Osteocyte (in vitro differentiated cells): ENCODE data around the gene SLC27A1. TPM values are rescaled to one million over a fixed set of nuclear protein-coding genes. Genes with fewer than 3 reads are reported as not detected.

Experiments
- DNase-seq: peaks from one replicate; pipeline ENCODE4 v3.0.0; 2021; ENCODE audit warnings: mixed read lengths; ENCODE audit not compliant: unreplicated experiment; ENCODE audit errors: extremely low spot score
- H3K27ac Mint-ChIP-seq: one replicate; pipeline ENCODE4 v1.8.0; 2021; ENCODE audit warnings: mild to moderate bottlenecking, mixed read lengths; ENCODE audit not compliant: unreplicated experiment
- H3K27me3 Mint-ChIP-seq: one replicate; pipeline ENCODE4 v1.8.0; 2021; ENCODE audit warnings: mixed read lengths; ENCODE audit not compliant: unreplicated experiment
- H3K36me3 Mint-ChIP-seq: one replicate; pipeline ENCODE4 v1.8.0; 2021; ENCODE audit warnings: mixed read lengths; ENCODE audit not compliant: unreplicated experiment
- H3K4me1 Mint-ChIP-seq: one replicate; pipeline ENCODE4 v1.8.0; 2021; ENCODE audit warnings: mixed read lengths; ENCODE audit not compliant: unreplicated experiment
- H3K4me3 Mint-ChIP-seq: one replicate; pipeline ENCODE4 v1.8.0; 2021; ENCODE audit warnings: mild to moderate bottlenecking, moderate library complexity, mixed read lengths; ENCODE audit not compliant: unreplicated experiment
- H3K9me3 Mint-ChIP-seq: one replicate; pipeline ENCODE4 v1.8.0; 2021; ENCODE audit warnings: mixed read lengths; ENCODE audit not compliant: unreplicated experiment
- CTCF ChIP-seq: fragments of 200-600 bp; sonication (generic); IDR thresholded peaks from 2 replicates; pipeline ENCODE4 v1.5.0; 2021; ENCODE audit warnings: antibody characterized with exemption, mild to moderate bottlenecking, moderate library complexity
- total RNA-seq: library from RNA; stranded (reverse); gene quantifications from 2 replicates; pipeline ENCODE4 v1.2.1, GENCODE V29; 2021

Gene SLC27A1
- total RNA-seq, 1 donor from 2014 or later = 12.5 TPM

DNA sequence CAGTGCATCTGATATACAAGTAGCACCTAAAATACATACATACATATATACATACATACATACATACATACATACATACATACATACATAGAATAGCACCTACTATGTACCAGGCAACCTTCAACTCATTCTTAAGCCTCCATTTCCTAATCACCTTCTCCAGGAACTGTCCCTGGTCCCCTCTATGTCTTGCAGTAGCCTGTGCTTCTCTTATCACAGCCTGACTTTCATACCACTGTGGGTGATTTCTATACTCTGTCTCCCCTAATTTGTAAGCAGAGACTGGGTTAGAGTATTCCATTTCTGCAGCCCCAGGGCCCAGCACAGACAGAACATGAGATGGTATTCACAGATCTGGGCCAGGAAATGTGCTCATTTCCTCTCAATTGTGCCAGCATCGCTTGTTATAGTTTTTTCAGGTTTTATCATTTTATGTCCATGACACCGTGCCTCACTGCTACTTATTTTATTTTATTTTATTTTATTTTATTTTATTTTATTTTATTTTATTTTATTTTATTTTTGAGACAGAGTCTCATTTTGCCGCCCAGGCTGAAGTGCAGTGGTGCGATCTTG is 70.9 kb downstream of the SLC27A1 start:
- Mint-ChIP-seq H3K4me3 (no peak overlapping the region), H3K9me3 (no peaks in the 10 kb centered on the region), H3K27ac (no peak overlapping the region), H3K4me1 (peaks cover 9% of the 10 kb centered on the region), H3K27me3 (no peaks in the 10 kb centered on the region), H3K36me3 (no peaks in the 10 kb centered on the region)
- no peak for TF ChIP-seq CTCF
- DNase-seq = no peak

- Mint-ChIP-seq H3K4me3 (no peak overlapping the region), H3K36me3 (no peaks in the 10 kb centered on the region), H3K27ac (no peak overlapping the region), H3K27me3 (no peaks in the 10 kb centered on the region), H3K9me3 (no peaks in the 10 kb centered on the region), H3K4me1 (peaks cover 9% of the 10 kb centered on the region)
- no peak for TF ChIP-seq CTCF
- DNase-seq = no peak
These were observed 71.7 kb downstream of the SLC27A1 start for GRCh38 chr19:17542042-17542441.

GRCh38 chr19:17542793-17543582 is 72.7 kb downstream of the SLC27A1 start:
- H3K4me3 Mint-ChIP-seq = no peak overlapping the region
- no peak for DNase-seq
- peaks cover 9% of the 10 kb centered on the region for H3K4me1 Mint-ChIP-seq
- no peaks in the 10 kb centered on the region for H3K9me3 Mint-ChIP-seq
- H3K36me3 Mint-ChIP-seq = no peaks in the 10 kb centered on the region
- H3K27me3 Mint-ChIP-seq = no peaks in the 10 kb centered on the region
- H3K27ac Mint-ChIP-seq = no peak overlapping the region
- no peak for TF ChIP-seq CTCF

DNA sequence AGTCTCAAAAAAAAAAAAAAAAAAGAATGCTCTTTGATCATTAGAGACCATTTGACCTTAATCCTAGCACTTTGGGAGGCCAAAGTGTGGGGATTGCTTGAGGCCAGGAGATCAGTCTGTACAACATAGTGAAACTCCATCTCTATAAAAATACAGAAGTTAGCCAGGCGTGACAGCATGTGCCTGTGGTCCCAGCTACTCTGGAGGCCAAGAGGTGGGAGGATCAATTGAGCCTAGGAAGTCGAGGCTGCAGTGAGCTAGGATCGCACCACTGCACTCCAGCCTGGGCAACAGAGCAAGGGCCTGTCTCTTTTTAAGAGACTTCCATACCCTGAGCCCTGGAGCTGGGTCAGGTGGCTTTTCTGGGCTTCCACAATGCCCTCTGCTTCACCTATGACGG is 73.7 kb downstream of the SLC27A1 start:
- H3K27ac Mint-ChIP-seq = no peak overlapping the region
- TF ChIP-seq CTCF = no peak
- no peaks in the 10 kb centered on the region for H3K9me3 Mint-ChIP-seq

GRCh38 chr19:17544418-17544817 is 74.1 kb downstream of the SLC27A1 start:
- DNase-seq = no peak
- Mint-ChIP-seq H3K4me3 (no peak overlapping the region), H3K4me1 (peaks cover 3% of the 10 kb centered on the region), H3K9me3 (no peaks in the 10 kb centered on the region), H3K36me3 (no peaks in the 10 kb centered on the region), H3K27me3 (no peaks in the 10 kb centered on the region), H3K27ac (no peak overlapping the region)
- no peak for TF ChIP-seq CTCF

More for the DNA sequence above, 73.7 kb downstream of the SLC27A1 start:
- peaks cover 4% of the 10 kb centered on the region for H3K4me1 Mint-ChIP-seq
- no peaks in the 10 kb centered on the region for H3K36me3 Mint-ChIP-seq
- no peaks in the 10 kb centered on the region for H3K27me3 Mint-ChIP-seq
- H3K4me3 Mint-ChIP-seq = no peak overlapping the region
- DNase-seq = no peak
